ENCODE measurements around the gene PIK3R1.

Gene PIK3R1

GRCh38 chr5:68215208-68215897 is at the start of gene PIK3R1:
TSS of gene PIK3R1 (plus strand) at chr5:68215756. CDS start at chr5:68226676, 10,920 bp downstream.
- DNase-seq, result peak; percentile 92 to 93

- DNase-seq, result no peak
These were observed 48.3 kb upstream of the PIK3R1 start for GRCh38 chr5:68167195-68167651.

- DNase-seq, result no peak
These were observed 45.7 kb upstream of the PIK3R1 start for GRCh38 chr5:68169903-68170302.

- DNase-seq, result no peak
These were observed 44.6 kb upstream of the PIK3R1 start for GRCh38 chr5:68170826-68171558.

- no peak for DNase-seq
These were observed 43.2 kb upstream of the PIK3R1 start for GRCh38 chr5:68172314-68172713.

GRCh38 chr5:68173007-68173406 is 42.5 kb upstream of the PIK3R1 start:
- DNase-seq, result no peak

- no peak for DNase-seq
These were observed 39.3 kb upstream of the PIK3R1 start for GRCh38 chr5:68176253-68176652.

GRCh38 chr5:68176802-68177479 is 38.6 kb upstream of the PIK3R1 start:
- DNase-seq, result no peak

- no peak for DNase-seq
These were observed 37.9 kb upstream of the PIK3R1 start for GRCh38 chr5:68177676-68178075.

- DNase-seq, result no peak
These were observed 37.0 kb upstream of the PIK3R1 start for GRCh38 chr5:68178579-68178978.

- no peak for DNase-seq
These were observed 35.2 kb upstream of the PIK3R1 start for GRCh38 chr5:68180121-68181038.

- DNase-seq, result no peak
These were observed 34.4 kb upstream of the PIK3R1 start for GRCh38 chr5:68181039-68181599.

- DNase-seq, result no peak
These were observed 33.5 kb upstream of the PIK3R1 start for GRCh38 chr5:68182094-68182493.

GRCh38 chr5:68182534-68182933 is 33.0 kb upstream of the PIK3R1 start:
- DNase-seq, result no peak

- no peak for DNase-seq
These were observed 28.1 kb upstream of the PIK3R1 start for GRCh38 chr5:68187268-68188055.

- peak in 1 of 2 donors; percentile 17 for DNase-seq
These were observed 26.4 kb upstream of the PIK3R1 start for GRCh38 chr5:68189171-68189570.

GRCh38 chr5:68189613-68190012 is 25.9 kb upstream of the PIK3R1 start:
- DNase-seq, result no peak

- DNase-seq, result no peak
These were observed 24.9 kb upstream of the PIK3R1 start for GRCh38 chr5:68190619-68191018.

- DNase-seq, result no peak
These were observed 24.3 kb upstream of the PIK3R1 start for GRCh38 chr5:68191083-68191791.

GRCh38 chr5:68192679-68193060 is 22.9 kb upstream of the PIK3R1 start:
- DNase-seq, result no peak

Measured in CD4-positive, alpha-beta T cell treated with Interleukin-4 for 1 hour (primary cell).